HUES64 (cell line): ENCODE results near the gene GPT2.
A peak's percentile ranks its signal among the peaks of the same experiment; 100 is the strongest.

Experiments
- H3K27ac ChIP-seq: 2 replicates; pipeline ENCODE4 v1.7.0; 2013; ENCODE audit warnings: low read depth, low read length, inconsistent platforms
- H3K27me3 ChIP-seq: 2 replicates; pipeline ENCODE4 v1.6.1; 2013; ENCODE audit warnings: mild to moderate bottlenecking, low read length; ENCODE audit not compliant: insufficient read depth
- H3K36me3 ChIP-seq: 2 replicates; pipeline ENCODE4 v1.6.1; 2013; ENCODE audit warnings: mild to moderate bottlenecking, low read length; ENCODE audit not compliant: insufficient read depth
- H3K4me1 ChIP-seq: 2 replicates; pipeline ENCODE4 v1.6.1; 2013; ENCODE audit warnings: mild to moderate bottlenecking, low read length, moderate library complexity; ENCODE audit not compliant: insufficient read depth
- H3K4me3 ChIP-seq: 2 replicates; pipeline ENCODE4 v1.5.1; 2013; ENCODE audit warnings: mild to moderate bottlenecking, low read length, moderate library complexity
- H3K9ac ChIP-seq: 2 replicates; pipeline ENCODE4 v1.6.1; 2013; ENCODE audit warnings: mild to moderate bottlenecking, low read depth, low read length
- H3K9me3 ChIP-seq: 2 replicates; pipeline ENCODE4 v1.6.1; 2013; ENCODE audit warnings: low read depth, low read length; ENCODE audit not compliant: insufficient read depth
- WGBS: fragments of 150-250, 120-280 bp; methylation state at CpG from one replicate; pipeline ENCODE4 v1.1.7; 2013; ENCODE audit warnings: missing lambda C conversion rate; 5-methylcytosine and 5-hydroxymethylcytosine counted together

Gene GPT2

GRCh38 chr16:46914556-46915201, 30.5 kb downstream of the GPT2 start:
- Histone ChIP-seq H3K27ac (no peak overlapping the region), H3K9ac (no peak overlapping the region), H3K36me3 (peaks cover 97% of the 10 kb centered on the region), H3K4me3 (no peak overlapping the region), H3K27me3 (no peaks in the 10 kb centered on the region), H3K9me3 (no peaks in the 10 kb centered on the region), H3K4me1 (no peaks in the 10 kb centered on the region)
- 97% methylated on average over 11 of the region's 11 CpGs for WGBS

- WGBS: 98% methylated on average over 2 of the region's 2 CpGs
- H3K4me3 ChIP-seq: no peak overlapping the region
- no peaks in the 10 kb centered on the region for H3K27me3 ChIP-seq
- peaks cover 95% of the 10 kb centered on the region for H3K36me3 ChIP-seq
- H3K27ac ChIP-seq: no peak overlapping the region
- no peaks in the 10 kb centered on the region for H3K4me1 ChIP-seq
- H3K9ac ChIP-seq: no peak overlapping the region
- H3K9me3 ChIP-seq: no peaks in the 10 kb centered on the region
These were observed 31.4 kb downstream of the GPT2 start for GRCh38 chr16:46915483-46916025.

- Histone ChIP-seq H3K9me3 (no peaks in the 10 kb centered on the region), H3K27ac (no peak overlapping the region), H3K9ac (no peak overlapping the region), H3K4me3 (no peak overlapping the region), H3K27me3 (no peaks in the 10 kb centered on the region), H3K4me1 (no peaks in the 10 kb centered on the region), H3K36me3 (peaks cover 95% of the 10 kb centered on the region)
- 96% methylated on average over 3 of the region's 3 CpGs for WGBS
These were observed 32.8 kb downstream of the GPT2 start for GRCh38 chr16:46916980-46917379.

- WGBS: 96% methylated on average over 11 of the region's 11 CpGs
- Histone ChIP-seq H3K9ac (no peak overlapping the region), H3K27ac (no peak overlapping the region), H3K36me3 (peaks cover 95% of the 10 kb centered on the region), H3K27me3 (no peaks in the 10 kb centered on the region), H3K4me1 (no peaks in the 10 kb centered on the region), H3K9me3 (no peaks in the 10 kb centered on the region), H3K4me3 (no peak overlapping the region)
These were observed 34.2 kb downstream of the GPT2 start for GRCh38 chr16:46918400-46918799.

GRCh38 chr16:46918905-46919792, 35.0 kb downstream of the GPT2 start:
- no peak overlapping the region for H3K27ac ChIP-seq
- H3K4me1 ChIP-seq: no peaks in the 10 kb centered on the region
- H3K9ac ChIP-seq: peak overlapping the region; percentile 14; the same call in 1 of the 2 replicates
- H3K27me3 ChIP-seq: no peaks in the 10 kb centered on the region
- H3K4me3 ChIP-seq: no peak overlapping the region
- no peaks in the 10 kb centered on the region for H3K9me3 ChIP-seq
- 91% methylated on average over 21 of the region's 21 CpGs for WGBS
- peaks cover 95% of the 10 kb centered on the region for H3K36me3 ChIP-seq

- Histone ChIP-seq H3K27ac (no peak overlapping the region), H3K4me1 (no peaks in the 10 kb centered on the region), H3K9ac (no peak overlapping the region), H3K36me3 (peaks cover 94% of the 10 kb centered on the region), H3K27me3 (no peaks in the 10 kb centered on the region), H3K4me3 (no peak overlapping the region), H3K9me3 (no peaks in the 10 kb centered on the region)
- 84% methylated on average over 9 of the region's 9 CpGs for WGBS
These were observed 36.4 kb downstream of the GPT2 start for GRCh38 chr16:46920402-46921068.

- Histone ChIP-seq H3K4me1 (no peaks in the 10 kb centered on the region), H3K9me3 (no peaks in the 10 kb centered on the region), H3K27ac (no peak overlapping the region), H3K4me3 (no peak overlapping the region), H3K36me3 (peaks cover 96% of the 10 kb centered on the region), H3K27me3 (no peaks in the 10 kb centered on the region), H3K9ac (no peak overlapping the region)
- WGBS: 96% methylated on average over 10 of the region's 10 CpGs
These were observed 38.1 kb downstream of the GPT2 start for GRCh38 chr16:46922239-46922638.

GRCh38 chr16:46923513-46924295, 39.5 kb downstream of the GPT2 start:
- H3K4me1 ChIP-seq: no peaks in the 10 kb centered on the region
- no peaks in the 10 kb centered on the region for H3K9me3 ChIP-seq
- H3K4me3 ChIP-seq: no peak overlapping the region
- no peak overlapping the region for H3K9ac ChIP-seq
- WGBS: 96% methylated on average over 19 of the region's 19 CpGs
- H3K27ac ChIP-seq: no peak overlapping the region
- peaks cover 93% of the 10 kb centered on the region for H3K36me3 ChIP-seq
- no peaks in the 10 kb centered on the region for H3K27me3 ChIP-seq

- no peak overlapping the region for H3K9ac ChIP-seq
- H3K27me3 ChIP-seq: no peaks in the 10 kb centered on the region
- H3K9me3 ChIP-seq: no peaks in the 10 kb centered on the region
- no peaks in the 10 kb centered on the region for H3K4me1 ChIP-seq
- peaks cover 92% of the 10 kb centered on the region for H3K36me3 ChIP-seq
- WGBS: 95% methylated on average over 6 of the region's 6 CpGs
- no peak overlapping the region for H3K27ac ChIP-seq
- H3K4me3 ChIP-seq: no peak overlapping the region
These were observed 40.2 kb downstream of the GPT2 start for GRCh38 chr16:46924402-46924801.

GRCh38 chr16:46926470-46927225, 42.5 kb downstream of the GPT2 start:
- peaks cover 85% of the 10 kb centered on the region for H3K36me3 ChIP-seq
- no peak overlapping the region for H3K9ac ChIP-seq
- no peak overlapping the region for H3K27ac ChIP-seq
- no peaks in the 10 kb centered on the region for H3K27me3 ChIP-seq
- WGBS: 94% methylated on average over 13 of the region's 13 CpGs
- H3K4me1 ChIP-seq: no peaks in the 10 kb centered on the region
- H3K9me3 ChIP-seq: no peaks in the 10 kb centered on the region
- H3K4me3 ChIP-seq: no peak overlapping the region
